ENCODE measurements around the gene CTXND1. TPM values are rescaled to one million over a fixed set of nuclear protein-coding genes. Genes with fewer than 3 reads are reported as not detected.

CTXND1 gene
- total and polyA plus RNA-seq, 12 donors: 0.11 to 8.3 (median 1.8) TPM

DNA sequence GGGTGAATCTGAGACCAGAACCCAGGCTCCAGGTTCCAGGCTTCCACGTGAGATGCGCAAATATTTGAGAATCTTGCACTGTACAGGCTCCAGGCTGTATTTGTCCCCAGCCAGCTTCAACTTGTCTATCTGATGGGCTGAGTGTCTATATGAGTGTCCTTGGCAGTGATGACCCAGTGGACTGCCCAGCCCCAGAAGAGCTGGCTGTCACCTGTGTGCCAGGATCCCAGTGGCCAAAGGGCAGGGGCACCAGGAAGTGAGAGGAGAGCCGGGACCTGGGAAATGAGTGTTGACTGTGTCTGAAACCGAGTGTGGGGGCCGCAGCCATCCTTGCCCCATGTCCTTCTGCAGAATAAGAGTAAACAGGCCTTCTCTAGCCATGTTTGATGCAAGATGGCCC is 88.8 kb downstream of the CTXND1 start:
- Histone ChIP-seq H3K4me1 (peaks cover 0 to 38% (median 10%) of the 10 kb centered on the region in 9 donors), H3K9me3 (peaks cover 0 to 4% (median 0%) of the 10 kb centered on the region in 11 donors), H3K27ac (no peak overlapping the region), H3K27me3 (no peaks in the 10 kb centered on the region), H3K36me3 (peaks cover 0 to 17% (median 0%) of the 10 kb centered on the region in 9 donors), H3K4me3 (no peak overlapping the region)
- no peak for DNase-seq
- intact Hi-C loops (cut with DNase I): loop anchor here in 1 of 10 donors (5.0 kb wide), 1 partner anchor 106 kb away; the partner anchor contains the start of gene ZFAND6
- ATAC-seq: peak in 7 of 8 donors; percentile 47 to 81 (median 64)
- TF ChIP-seq, protein P1, sequence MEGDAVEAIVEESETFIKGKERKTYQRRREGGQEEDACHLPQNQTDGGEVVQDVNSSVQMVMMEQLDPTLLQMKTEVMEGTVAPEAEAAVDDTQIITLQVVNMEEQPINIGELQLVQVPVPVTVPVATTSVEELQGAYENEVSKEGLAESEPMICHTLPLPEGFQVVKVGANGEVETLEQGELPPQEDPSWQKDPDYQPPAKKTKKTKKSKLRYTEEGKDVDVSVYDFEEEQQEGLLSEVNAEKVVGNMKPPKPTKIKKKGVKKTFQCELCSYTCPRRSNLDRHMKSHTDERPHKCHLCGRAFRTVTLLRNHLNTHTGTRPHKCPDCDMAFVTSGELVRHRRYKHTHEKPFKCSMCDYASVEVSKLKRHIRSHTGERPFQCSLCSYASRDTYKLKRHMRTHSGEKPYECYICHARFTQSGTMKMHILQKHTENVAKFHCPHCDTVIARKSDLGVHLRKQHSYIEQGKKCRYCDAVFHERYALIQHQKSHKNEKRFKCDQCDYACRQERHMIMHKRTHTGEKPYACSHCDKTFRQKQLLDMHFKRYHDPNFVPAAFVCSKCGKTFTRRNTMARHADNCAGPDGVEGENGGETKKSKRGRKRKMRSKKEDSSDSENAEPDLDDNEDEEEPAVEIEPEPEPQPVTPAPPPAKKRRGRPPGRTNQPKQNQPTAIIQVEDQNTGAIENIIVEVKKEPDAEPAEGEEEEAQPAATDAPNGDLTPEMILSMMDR (IDR thresholded peaks at IDR 0.05): no peak
- WGBS, 2 donors: 77 to 84% methylated on average over 5 of the region's 5 CpGs

- H3K4me3 ChIP-seq: no peak overlapping the region
- ATAC-seq (no peak), DNase-seq (no peak)
- intact Hi-C loops (cut with DNase I): loop anchor here in 1 of 10 donors (5.0 kb wide), 1 partner anchor 105 kb away; the partner anchor contains the start of gene ZFAND6
- TF ChIP-seq, protein P1 (IDR thresholded peaks at IDR 0.05): no peak
- peaks cover 0 to 15% (median 0%) of the 10 kb centered on the region in 9 donors for H3K36me3 ChIP-seq
- H3K27me3 ChIP-seq: no peaks in the 10 kb centered on the region
- WGBS, 2 donors: 74 to 84% methylated on average over 6 of the region's 6 CpGs
- H3K9me3 ChIP-seq: peaks cover 0 to 4% (median 0%) of the 10 kb centered on the region in 11 donors
- no peak overlapping the region for H3K27ac ChIP-seq
- H3K4me1 ChIP-seq: peaks cover 0 to 38% (median 10%) of the 10 kb centered on the region in 9 donors
Observed at GRCh38 chr15:80162059-80162554, 89.9 kb downstream of the CTXND1 start.

DNA sequence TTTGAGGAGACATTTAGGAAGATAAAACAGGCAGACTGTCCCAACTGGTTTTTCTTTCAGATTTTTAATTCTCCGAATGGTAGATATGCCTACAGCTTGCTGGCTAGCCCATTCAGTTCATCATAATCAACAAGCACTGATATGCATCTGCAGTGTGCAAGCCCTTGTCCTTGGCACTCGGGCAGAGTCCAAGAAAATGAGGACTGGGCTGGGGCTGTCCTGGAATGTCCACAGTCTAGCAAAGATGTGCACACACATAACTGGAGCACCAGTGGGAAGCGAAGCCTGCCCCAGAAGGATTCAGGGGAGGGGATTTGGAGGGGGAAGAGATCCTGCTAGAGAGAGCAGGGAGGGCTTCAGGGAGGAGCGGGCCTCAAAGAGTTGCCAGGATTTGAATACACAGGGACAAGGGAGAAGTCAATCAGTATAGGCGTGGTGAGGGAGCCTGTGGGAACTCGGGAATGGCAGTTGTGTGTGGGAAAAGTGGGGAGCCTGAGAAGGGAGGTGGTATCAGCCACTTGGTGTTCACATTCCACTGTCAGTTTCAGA is 90.5 kb downstream of the CTXND1 start:
- H3K4me3 ChIP-seq: no peak overlapping the region
- TF ChIP-seq, protein P1 (IDR thresholded peaks at IDR 0.05): no peak
- H3K36me3 ChIP-seq: peaks cover 0 to 15% (median 0%) of the 10 kb centered on the region in 9 donors
- no peak for ATAC-seq
- intact Hi-C loops (cut with DNase I): loop anchor here in 1 of 10 donors (5.0 kb wide), 1 partner anchor 104 kb away; the partner anchor contains the start of gene ZFAND6
- H3K27ac ChIP-seq: no peak overlapping the region
- no peak for DNase-seq
- H3K9me3 ChIP-seq: peaks cover 0 to 4% (median 0%) of the 10 kb centered on the region in 11 donors
- WGBS, 2 donors: 90 to 93% methylated on average over 6 of the region's 6 CpGs
- no peaks in the 10 kb centered on the region for H3K27me3 ChIP-seq
- H3K4me1 ChIP-seq: peaks cover 0 to 39% (median 10%) of the 10 kb centered on the region in 9 donors

- Histone ChIP-seq H3K4me3 (no peak overlapping the region), H3K4me1 (peaks cover 0 to 45% (median 10%) of the 10 kb centered on the region in 9 donors), H3K36me3 (peaks cover 0 to 15% (median 0%) of the 10 kb centered on the region in 9 donors), H3K9me3 (peaks cover 0 to 4% (median 0%) of the 10 kb centered on the region in 11 donors), H3K27ac (peak overlapping the region in 4 of 10 donors; percentile 15 to 85 (median 30)), H3K27me3 (no peaks in the 10 kb centered on the region)
- WGBS, 2 donors: 69 to 78% methylated on average over 7 of the region's 7 CpGs
- ATAC-seq (peak; percentile 67 to 90 (median 78)), DNase-seq (peak in 1 of 2 donors; percentile 56)
- TF ChIP-seq, protein P1 (IDR thresholded peaks at IDR 0.05): no peak
- intact Hi-C loops (cut with DNase I): loop anchor here in 1 of 10 donors (5.0 kb wide), 1 partner anchor 103 kb away; the partner anchor contains the start of gene ZFAND6
Observed at GRCh38 chr15:80160570-80161156, 91.3 kb downstream of the CTXND1 start.
